HepG2 (cell line): ENCODE data around the gene C5AR2. TPM values are rescaled to one million over a fixed set of nuclear protein-coding genes. Genes with fewer than 3 reads are reported as not detected.
A peak's percentile ranks its signal among the peaks of the same experiment; 100 is the strongest.

Experiments
- ATAC-seq: fragments of 200-7000 bp; cut with Tn5 transposase; 3 replicates; pipeline ENCODE4 v1.9.1; 2020; ENCODE audit warnings: mild to moderate bottlenecking, moderate library complexity
- BruUV-seq: library from RNA; stranded (reverse); fragments of 400-500 nt; replicated peaks from 2 replicates; lab custom pipeline; 2021; lab: Mats Ljungman, UMichigan
- CTCF ChIA-PET: fragments of 300-600 bp; formaldehyde crosslinking; extraction: SDS; loops from one replicate; lab custom pipeline; 2021; ENCODE audit warnings: low total read pairs, inconsistent platforms, low intra/inter-chr PET ratio; lab: Yijun Ruan, JAX
- POLR2A ChIA-PET: fragments of 350-600 bp; sonication (Branson Sonifier 250); formaldehyde crosslinking; loops from one replicate; lab custom pipeline; 2020; ENCODE audit warnings: antibody characterized with exemption, inconsistent platforms; lab: Yijun Ruan, JAX
- DNase-seq: peaks from one replicate; pipeline ENCODE4 v3.0.0-alpha.2; 2015; ENCODE audit warnings: low spot score
- FAIRE-seq: peaks from 3 replicates; lab custom pipeline; 2011; peaks lifted over from hg19 to GRCh38; lab: Jason Lieb, UNC
- H2AFZ ChIP-seq: one replicate; pipeline ENCODE4 v1.6.1; 2011; ENCODE audit warnings: low read length, inconsistent platforms
- H3K27ac ChIP-seq: fragments of 300-600 bp; 3 replicates; pipeline ENCODE4 v1.8.0; 2011; ENCODE audit warnings: mixed run types, mild to moderate bottlenecking, mixed read lengths, low read length, inconsistent platforms; ENCODE audit not compliant: insufficient read depth; ENCODE audit errors: extremely low read length
- H3K27me3 ChIP-seq, 2 experiments: fragments of 200-600 bp in 1 of 2; 2 replicates in 1 of 2; 3 replicates in 1 of 2; pipeline versions ENCODE4 v1.6.0 to v1.8.0; 2011; ENCODE audit warnings: low read length in 2 of 2, mild to moderate bottlenecking in 2 of 2, moderate library complexity in 2 of 2, inconsistent platforms in 1 of 2; ENCODE audit not compliant: insufficient read depth in 2 of 2, control insufficient read depth in 1 of 2
- H3K36me3 ChIP-seq, 2 experiments: fragments of 200-600 bp in 1 of 2; replicated peaks in 1 of 2; 2 replicates in 1 of 2; 3 replicates in 1 of 2; pipeline versions ENCODE4 v1.5.1 to v1.8.0; 2011; ENCODE audit warnings: low read length in 2 of 2, inconsistent platforms in 1 of 2; ENCODE audit not compliant: insufficient read depth in 2 of 2, control insufficient read depth in 1 of 2
- H3K4me1 ChIP-seq: 2 replicates; pipeline ENCODE4 v1.5.1; 2012; ENCODE audit warnings: low read length, inconsistent platforms; ENCODE audit not compliant: insufficient read depth
- H3K4me2 ChIP-seq: 2 replicates; pipeline ENCODE4 v1.6.0; 2011; ENCODE audit warnings: low read depth, low read length, inconsistent platforms
- H3K4me3 ChIP-seq, 3 experiments: fragments of 200-600 bp in 1 of 3; sonication (generic), shearing (Covaris generic) in 1 of 3; replicated peaks in 1 of 3; 2 replicates each; pipeline ENCODE4 v1.5.1; 2011 to 2016; ENCODE audit warnings: low read length in 3 of 3, inconsistent platforms in 2 of 3, low read depth in 2 of 3, mild to moderate bottlenecking in 2 of 3, control low read depth in 1 of 3, mixed read lengths in 1 of 3; ENCODE audit not compliant: insufficient read depth in 1 of 3
- H3K79me2 ChIP-seq: one replicate; pipeline ENCODE4 v1.6.1; 2011; ENCODE audit warnings: low read length, inconsistent platforms; ENCODE audit not compliant: insufficient read depth
- H3K9ac ChIP-seq: 2 replicates; pipeline ENCODE4 v1.6.0; 2011; ENCODE audit warnings: mild to moderate bottlenecking, low read depth, low read length, inconsistent platforms; ENCODE audit not compliant: insufficient read depth
- H3K9me3 ChIP-seq: 2 replicates; pipeline ENCODE4 v1.5.1; 2012; ENCODE audit warnings: mild to moderate bottlenecking, low read length
- H4K20me1 ChIP-seq: 2 replicates; pipeline ENCODE4 v1.6.0; 2011; ENCODE audit warnings: inconsistent platforms, mild to moderate bottlenecking, low read length, moderate library complexity; ENCODE audit not compliant: insufficient read depth
- ARID3A ChIP-seq: IDR thresholded peaks from 2 replicates; pipeline ENCODE4 v1.6.1; 2012; ENCODE audit warnings: low read depth, low read length, improper control_type of control experiment
- GZF1 ChIP-seq: sonication (generic); formaldehyde crosslinking; IDR thresholded peaks from 2 replicates; pipeline ENCODE4 v1.5.1; 2020; ENCODE audit warnings: mild to moderate bottlenecking, missing genetic modification reagents
- MNT ChIP-seq: fragments of 450-650 bp; IDR thresholded peaks from 2 replicates; pipeline ENCODE4 v1.6.1; 2016
- RCOR2 ChIP-seq: IDR thresholded peaks from 2 replicates; pipeline ENCODE4 v1.6.1; 2016; ENCODE audit warnings: missing biosample characterization, missing genetic modification reagents
- ZMYM3 ChIP-seq: sonication (generic); formaldehyde crosslinking; IDR thresholded peaks from 2 replicates; pipeline ENCODE4 v1.5.1; 2020; ENCODE audit warnings: mild to moderate bottlenecking, missing genetic modification reagents
- ZNF687 ChIP-seq: sonication (generic); formaldehyde crosslinking; IDR thresholded peaks from 2 replicates; pipeline ENCODE4 v1.5.1; 2020; ENCODE audit warnings: mild to moderate bottlenecking, missing genetic modification reagents, moderate library complexity
- WGBS: methylation state at CpG from one replicate; pipeline ENCODE4 v1.1.6; 2017; ENCODE audit warnings: low lambda C conversion rate; 5-methylcytosine and 5-hydroxymethylcytosine counted together
- in situ Hi-C: cut with HindIII; loops from 2 replicates; pipeline ENCODE4 v1.10.0; 2017; ENCODE audit warnings: low pct_unique_long_range_greater_than_20kb; ENCODE audit not compliant: extremely low pct_ligation_motif_present
- intact Hi-C: fragments of 100-400 bp; cut with micrococcal nuclease; formaldehyde crosslinking; loops from one replicate; pipeline ENCODE4 v1.10.0; 2022; ENCODE audit not compliant: unreplicated experiment
- polyA plus RNA-seq, 8 experiments: library from polyadenylated mRNA; depleted of rRNA in 3 of 8; stranded (reverse) in 7 of 8; unstranded in 1 of 8; fragments of >200 nt; fragmentation: Illumina TruSeq in 4 of 8; extraction: Trizol in 4 of 8; gene quantifications; 2 replicates each; pipeline versions ENCODE4 v1.2.1 to v1.2.3, GENCODE V29; 2011 to 2016; ENCODE audit warnings: low read depth in 4 of 8, missing spikeins in 1 of 8, mixed read lengths in 1 of 8; ENCODE audit not compliant: insufficient read depth in 1 of 8
- total RNA-seq, 5 experiments: library from RNA; depleted of rRNA; stranded (reverse); fragments of >200 nt; fragmentation: Illumina TruSeq; extraction: Trizol; gene quantifications; 2 replicates each; pipeline ENCODE4 v1.2.3, GENCODE V29; 2016; ENCODE audit warnings: low read depth in 1 of 5

Gene C5AR2
- total and polyA plus RNA-seq, 2 of the 13 experiments (the other 11 are each of a cell fraction or from before 2014, with no cell fraction given) = 0.09 to 0.24 TPM

GRCh38 chr19:47316513-47316912, 15.5 kb upstream of the C5AR2 start:
- H3K27ac ChIP-seq = no peak overlapping the region
- in situ Hi-C loops = no loop called here
- CTCF ChIA-PET = no interaction called here
- H3K9ac ChIP-seq = no peak overlapping the region
- no peak for FAIRE-seq
- no peak overlapping the region for H3K4me2 ChIP-seq
- 81% methylated on average over 4 of the region's 4 CpGs for WGBS
- POLR2A ChIA-PET = no interaction called here
- H3K4me1 ChIP-seq = peaks cover 57% of the 10 kb centered on the region
- DNase-seq = no peak
- H3K9me3 ChIP-seq = no peaks in the 10 kb centered on the region
- H3K79me2 ChIP-seq = no peaks in the 10 kb centered on the region
- peaks cover 0 to 2% of the 10 kb centered on the region in 2 experiments; a peak in 1 of 5 replicates for H3K27me3 ChIP-seq
- no TSS peak for BruUV-seq
- H2AFZ ChIP-seq = no peak overlapping the region
- H4K20me1 ChIP-seq = no peaks in the 10 kb centered on the region
- TF ChIP-seq RCOR2 (CRISPR knock-in tag) (0 out of 2 replicates have a peak, but pooled peaks have one; percentile 25), MNT (peak; percentile 87), ZMYM3 (CRISPR knock-in tag) (0 out of 2 replicates have a peak, but pooled peaks have one; percentile 17), GZF1 (no peak)
- no peaks in the 10 kb centered on the region for H3K36me3 ChIP-seq
- no peak overlapping the region for H3K4me3 ChIP-seq
- intact Hi-C loops = no loop called here
- no peak for ATAC-seq

GRCh38 chr19:47319923-47320871, 11.8 kb upstream of the C5AR2 start:
- H3K27ac ChIP-seq = no peak overlapping the region
- intact Hi-C loops (no loop called here), in situ Hi-C loops (no loop called here)
- peaks cover 36% of the 10 kb centered on the region for H3K4me1 ChIP-seq
- peaks cover 2 to 7% of the 10 kb centered on the region in 2 experiments; a peak in 1 of 5 replicates for H3K27me3 ChIP-seq
- no peaks in the 10 kb centered on the region for H3K79me2 ChIP-seq
- ChIA-PET POLR2A (interaction anchor here (0.7 kb wide), 1 partner anchor 64 kb away, joined by 3 read pairs; the partner anchor contains the start of gene CCDC9), CTCF (no interaction called here)
- FAIRE-seq (no peak), DNase-seq (no peak), ATAC-seq (no peak)
- no peaks in the 10 kb centered on the region for H4K20me1 ChIP-seq
- BruUV-seq = no TSS peak
- no peak overlapping the region for H2AFZ ChIP-seq
- no peak overlapping the region for H3K4me3 ChIP-seq
- H3K9me3 ChIP-seq = no peaks in the 10 kb centered on the region
- 89% methylated on average over 41 of the region's 46 CpGs for WGBS
- no peak overlapping the region for H3K4me2 ChIP-seq
- no peak overlapping the region for H3K9ac ChIP-seq
- TF ChIP-seq ZNF687 (CRISPR knock-in tag) = 0 out of 2 replicates have a peak, but pooled peaks have one; percentile 15
- no peak for TF ChIP-seq ARID3A
- no peaks in the 10 kb centered on the region for H3K36me3 ChIP-seq
